ENCODE results near the gene AGBL4. TPM values are rescaled to one million over a fixed set of nuclear protein-coding genes. Genes with fewer than 3 reads are reported as not detected.

Gene AGBL4
- total RNA-seq, 1 donor from 2014 or later: 0.52 TPM

DNA sequence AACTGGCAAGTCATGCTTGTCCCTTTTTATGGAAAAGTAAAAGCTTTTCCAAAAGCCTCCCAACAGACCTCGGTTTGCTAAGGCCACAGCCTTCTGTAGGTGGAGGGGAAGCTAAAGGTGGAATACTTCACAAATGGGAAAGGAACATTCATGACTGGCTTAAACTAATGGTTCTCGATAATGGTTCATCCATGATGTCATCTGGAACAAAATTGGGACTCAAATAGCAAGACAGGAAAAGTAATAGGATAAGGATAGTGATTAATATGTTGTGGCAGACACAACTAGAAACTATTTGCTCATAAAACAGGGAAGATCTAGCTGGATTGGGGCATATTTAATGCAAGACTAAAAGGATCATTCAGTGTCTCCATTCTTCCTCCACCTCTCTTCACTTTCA, 1535.0 kb downstream of the AGBL4 start:
- no peak for DNase-seq (ENCODE audit: low spot score)

Other genes with a start within 250 kb of the AGBL4 start
- gene ELAVL4, start 85.0 kb upstream of the AGBL4 start, total RNA-seq: 0.43 TPM

Measured in mucosa of gallbladder (tissue), 1 donor.